ENCODE data around the gene GALNTL6.

GRCh38 chr4:172876394-172876793, 1063.2 kb downstream of the GALNTL6 start:
- no peak for TF ChIP-seq CTCF (conservative IDR thresholded peaks at IDR 0.05)
- no peak for TF ChIP-seq EZH2 (IDR thresholded peaks at IDR 0.05; ENCODE audit: low read depth)
